Right atrium auricular region (tissue), 2 donors: ENCODE results near the gene KRT79. TPM values are rescaled to one million over a fixed set of nuclear protein-coding genes. Genes with fewer than 3 reads are reported as not detected.

ENCODE experiments used
- DNase-seq: peaks from one replicate; pipeline ENCODE4 v3.0.0-alpha.2; 2019; ENCODE audit warnings: low spot score
- H3K27ac ChIP-seq, 2 donors: fragments of 200-600 bp; sonication (generic); 1 replicate in 1 of 2; 2 replicates in 1 of 2; pipeline ENCODE4 v1.5.1; 2016 to 2019
- H3K27me3 ChIP-seq, 2 donors: fragments of 200-600 bp; sonication (generic); one replicate each; pipeline versions ENCODE4 v1.5.1 to v1.6.0; 2017 to 2019
- H3K36me3 ChIP-seq: fragments of 200-600 bp; sonication (generic); one replicate; pipeline ENCODE4 v1.5.1; 2016
- H3K4me1 ChIP-seq, 2 donors: fragments of 200-600 bp; sonication (generic); one replicate each; pipeline versions ENCODE4 v1.5.1 to v1.6.0; 2017 to 2019
- H3K4me3 ChIP-seq, 2 donors: fragments of 200-600 bp; sonication (generic); 1 replicate in 1 of 2; 2 replicates in 1 of 2; pipeline ENCODE4 v1.5.1; 2017 to 2019; ENCODE audit warnings: mild to moderate bottlenecking in 1 of 2, moderate library complexity in 1 of 2
- H3K9me3 ChIP-seq, 2 donors: fragments of 200-600 bp; sonication (generic); one replicate each; pipeline ENCODE4 v1.5.1; 2019
- total RNA-seq, 2 donors: library from RNA; depleted of rRNA; stranded (reverse); fragments of >200 nt; gene quantifications; one replicate each; pipeline ENCODE4 v1.1.0, GENCODE V29; 2016
- TF ChIP-seq, protein P1 (sequence below), 2 donors: fragments of 200-600 bp; sonication (generic); IDR thresholded peaks; one replicate each; pipeline ENCODE4 v1.5.1; 2019; ENCODE audit warnings: antibody characterized with exemption in 2 of 2

The KRT79 gene
- total RNA-seq, 2 donors from 2014 or later: not detected

DNA sequence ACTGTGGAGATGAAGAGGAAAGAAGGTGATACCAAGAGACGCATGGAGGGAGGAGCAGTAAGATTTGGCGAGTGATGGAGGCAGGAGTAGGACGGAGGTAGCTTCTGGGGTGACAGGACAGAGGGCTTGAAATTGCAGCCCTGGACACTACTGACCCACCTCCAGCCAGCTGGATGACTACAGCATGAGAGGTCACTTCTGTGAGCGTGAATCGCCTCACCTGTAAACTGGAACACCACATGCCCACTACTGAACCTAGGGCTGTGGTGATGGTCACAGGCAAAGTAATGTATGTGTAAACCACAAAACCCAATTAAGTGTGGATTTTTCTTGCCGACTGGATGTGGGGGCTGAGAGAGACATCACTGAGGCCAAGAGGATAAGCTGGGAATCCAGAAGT lies 13.6 kb downstream of the KRT79 start:
- H3K27ac ChIP-seq: no peak overlapping the region
- H3K4me3 ChIP-seq: no peak overlapping the region
- no peaks in the 10 kb centered on the region for H3K9me3 ChIP-seq
- H3K36me3 ChIP-seq: no peaks in the 10 kb centered on the region
- H3K4me1 ChIP-seq: no peaks in the 10 kb centered on the region
- H3K27me3 ChIP-seq: no peaks in the 10 kb centered on the region
- DNase-seq: no peak
- TF ChIP-seq, protein P1, sequence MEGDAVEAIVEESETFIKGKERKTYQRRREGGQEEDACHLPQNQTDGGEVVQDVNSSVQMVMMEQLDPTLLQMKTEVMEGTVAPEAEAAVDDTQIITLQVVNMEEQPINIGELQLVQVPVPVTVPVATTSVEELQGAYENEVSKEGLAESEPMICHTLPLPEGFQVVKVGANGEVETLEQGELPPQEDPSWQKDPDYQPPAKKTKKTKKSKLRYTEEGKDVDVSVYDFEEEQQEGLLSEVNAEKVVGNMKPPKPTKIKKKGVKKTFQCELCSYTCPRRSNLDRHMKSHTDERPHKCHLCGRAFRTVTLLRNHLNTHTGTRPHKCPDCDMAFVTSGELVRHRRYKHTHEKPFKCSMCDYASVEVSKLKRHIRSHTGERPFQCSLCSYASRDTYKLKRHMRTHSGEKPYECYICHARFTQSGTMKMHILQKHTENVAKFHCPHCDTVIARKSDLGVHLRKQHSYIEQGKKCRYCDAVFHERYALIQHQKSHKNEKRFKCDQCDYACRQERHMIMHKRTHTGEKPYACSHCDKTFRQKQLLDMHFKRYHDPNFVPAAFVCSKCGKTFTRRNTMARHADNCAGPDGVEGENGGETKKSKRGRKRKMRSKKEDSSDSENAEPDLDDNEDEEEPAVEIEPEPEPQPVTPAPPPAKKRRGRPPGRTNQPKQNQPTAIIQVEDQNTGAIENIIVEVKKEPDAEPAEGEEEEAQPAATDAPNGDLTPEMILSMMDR (IDR thresholded peaks at IDR 0.05): no peak

DNA sequence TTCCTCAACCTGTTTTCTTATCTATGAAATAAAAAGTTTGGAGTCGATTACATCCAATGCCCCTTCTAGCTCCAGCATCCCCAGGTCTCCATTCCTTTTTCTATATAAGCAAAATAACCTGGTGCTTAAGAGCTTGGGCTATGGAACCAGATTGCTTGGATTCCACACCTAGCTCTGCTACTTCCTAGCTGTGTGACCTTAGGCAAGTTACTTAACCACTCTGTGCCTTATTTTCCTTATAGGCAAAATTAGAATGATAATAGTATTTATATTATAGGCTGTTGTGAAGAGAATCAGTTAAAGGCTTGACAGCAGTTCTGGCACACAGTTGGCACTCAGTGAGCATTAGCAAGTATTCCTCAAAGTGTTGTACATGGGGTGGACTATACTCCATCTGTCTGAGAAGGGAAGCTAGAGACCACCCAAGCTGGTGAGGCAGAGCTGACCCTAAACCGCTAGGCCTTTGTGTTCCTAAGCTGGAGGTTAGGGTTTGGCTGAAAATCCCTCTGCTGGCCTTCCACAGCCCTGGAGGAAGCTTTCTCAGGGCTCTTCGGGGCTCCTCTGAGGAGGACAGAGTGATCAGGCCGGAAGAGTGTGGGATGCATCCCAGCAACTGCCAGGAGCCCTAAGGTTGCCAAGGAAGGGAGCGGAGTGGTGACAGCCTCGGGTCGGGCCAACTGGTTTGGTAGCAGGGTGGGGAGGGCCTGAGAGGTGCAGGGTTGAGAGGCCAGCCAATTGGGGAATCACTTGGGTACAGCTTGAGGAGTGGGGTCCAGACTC lies 14.2 kb downstream of the KRT79 start:
- Histone ChIP-seq H3K27me3 (no peaks in the 10 kb centered on the region), H3K27ac (no peak overlapping the region), H3K36me3 (no peaks in the 10 kb centered on the region), H3K4me3 (no peak overlapping the region), H3K9me3 (no peaks in the 10 kb centered on the region), H3K4me1 (no peaks in the 10 kb centered on the region)
- TF ChIP-seq, protein P1 (IDR thresholded peaks at IDR 0.05): no peak
- no peak for DNase-seq

DNA sequence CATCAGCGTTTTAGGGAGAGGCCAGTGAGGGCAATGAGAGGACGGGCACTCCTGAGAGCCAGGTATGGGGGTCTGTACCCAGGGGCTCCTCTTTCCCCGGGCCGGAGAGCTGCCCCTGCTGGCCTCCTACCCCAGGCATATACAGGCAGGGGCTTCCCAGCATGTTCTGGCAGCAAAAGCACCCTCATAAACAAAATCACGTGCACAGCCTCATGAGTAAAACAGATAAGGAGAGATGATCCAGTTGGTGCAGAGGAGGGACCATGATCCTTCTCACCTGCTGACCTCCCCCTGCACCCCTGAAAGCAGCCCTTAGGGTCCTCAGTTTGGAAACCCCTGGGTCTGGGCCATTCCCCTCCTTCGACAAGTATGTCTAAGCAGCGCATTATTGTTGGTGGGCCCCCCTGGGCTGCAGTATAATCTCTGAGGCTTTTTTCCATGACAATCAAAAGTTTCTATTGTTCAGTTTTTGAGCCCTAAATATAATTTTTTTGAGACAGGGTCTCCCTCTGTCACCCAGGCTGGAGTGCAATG lies 15.2 kb downstream of the KRT79 start:
- Histone ChIP-seq H3K4me1 (no peaks in the 10 kb centered on the region), H3K27me3 (no peaks in the 10 kb centered on the region), H3K36me3 (no peaks in the 10 kb centered on the region), H3K4me3 (no peak overlapping the region), H3K27ac (no peak overlapping the region), H3K9me3 (no peaks in the 10 kb centered on the region)
- DNase-seq: no peak
- TF ChIP-seq, protein P1 (IDR thresholded peaks at IDR 0.05): no peak

DNA sequence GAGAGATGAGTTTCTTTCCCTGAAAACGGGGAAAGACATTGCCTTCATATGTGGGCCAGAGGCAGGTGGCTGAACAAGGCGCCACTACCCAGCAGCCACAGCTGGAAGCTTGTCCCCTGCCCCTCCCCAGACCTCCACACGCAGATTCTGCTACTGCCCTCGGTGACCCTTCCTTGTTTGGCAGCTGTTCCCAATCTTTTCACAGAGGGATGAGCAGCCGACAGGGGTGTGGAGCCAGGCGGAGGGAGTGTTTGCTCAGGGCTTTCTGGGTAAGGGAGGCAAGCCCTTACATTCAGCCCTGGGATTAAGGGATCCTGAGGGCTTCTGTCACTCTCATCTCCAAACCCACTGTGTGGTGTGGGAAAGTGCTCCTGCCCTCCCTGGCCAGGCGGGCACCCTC lies 15.7 kb downstream of the KRT79 start:
- TF ChIP-seq, protein P1 (IDR thresholded peaks at IDR 0.05): no peak
- Histone ChIP-seq H3K27ac (no peak overlapping the region), H3K4me1 (no peaks in the 10 kb centered on the region), H3K4me3 (no peak overlapping the region), H3K27me3 (no peaks in the 10 kb centered on the region), H3K9me3 (no peaks in the 10 kb centered on the region), H3K36me3 (no peaks in the 10 kb centered on the region)
- no peak for DNase-seq

DNA sequence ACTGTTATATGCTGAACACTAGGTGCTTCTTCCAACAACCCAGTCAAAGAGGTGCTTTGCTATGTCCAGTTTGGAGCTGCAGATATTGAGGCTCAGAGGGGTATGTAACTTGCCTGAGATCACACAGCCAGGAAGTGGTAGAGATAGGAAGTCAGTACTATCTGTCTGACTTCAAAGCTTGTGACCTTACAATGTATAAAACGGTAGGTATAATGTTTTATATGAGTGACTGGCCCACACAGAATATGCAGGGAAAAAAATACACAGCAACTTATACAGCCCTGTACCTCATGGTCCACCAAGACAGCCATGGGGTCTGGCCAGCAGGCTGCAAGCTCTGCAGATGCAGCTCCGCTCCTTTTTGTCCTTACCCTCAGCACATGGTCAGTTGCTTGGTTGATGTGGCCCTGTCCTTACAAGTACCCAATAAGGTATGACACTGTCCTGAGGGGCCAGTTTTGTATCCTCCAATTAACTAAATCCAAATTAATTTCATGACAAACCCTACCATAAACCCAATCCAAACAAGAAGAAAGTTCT lies 16.3 kb downstream of the KRT79 start:
- DNase-seq: no peak
- Histone ChIP-seq H3K27me3 (no peaks in the 10 kb centered on the region), H3K36me3 (no peaks in the 10 kb centered on the region), H3K4me1 (no peaks in the 10 kb centered on the region), H3K27ac (no peak overlapping the region), H3K4me3 (no peak overlapping the region), H3K9me3 (no peaks in the 10 kb centered on the region)
- TF ChIP-seq, protein P1 (IDR thresholded peaks at IDR 0.05): no peak
